ENCODE data around the gene ASIC2.

Gene ASIC2

DNA sequence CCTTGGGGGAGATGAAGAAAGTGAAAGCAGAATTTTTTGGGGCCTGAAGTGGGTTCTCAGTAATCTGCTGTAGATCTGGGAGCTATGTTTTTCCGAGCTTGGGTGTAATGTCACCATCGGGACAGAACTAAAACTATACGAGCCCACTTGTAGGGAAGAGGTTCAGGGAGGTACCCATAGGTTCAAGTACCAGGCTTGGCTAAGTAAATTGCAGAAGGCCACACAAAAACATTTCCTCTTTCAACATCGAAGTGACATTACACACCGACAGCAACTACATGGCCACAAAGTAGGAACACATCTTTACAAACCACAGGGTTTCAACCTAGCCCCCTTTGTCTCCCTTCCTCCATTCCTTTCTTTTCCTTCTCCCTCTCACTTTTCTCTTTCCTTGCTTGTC, 10.2 kb upstream of the ASIC2 start:
- TF ChIP-seq CTCF (IDR thresholded peaks at IDR 0.05; ENCODE audit: insufficient read depth, low read length, poor library complexity, severe bottlenecking): no peak
- no peak for TF ChIP-seq EZH2phosphoT487 (conservative IDR thresholded peaks at IDR 0.05; ENCODE audit: low read length)
- no peaks in the 10 kb centered on the region for H4K20me1 ChIP-seq (ENCODE audit: low read depth, low read length)
- no peak overlapping the region for H3K9ac ChIP-seq (ENCODE audit: low read length)
- no peak overlapping the region for H2AFZ ChIP-seq (ENCODE audit: low read depth, low read length, severe bottlenecking)
- no peaks in the 10 kb centered on the region for H3K9me2 ChIP-seq (replicated peaks; ENCODE audit: insufficient read depth, low read length)
- no peak overlapping the region for H3K27ac ChIP-seq (ENCODE audit: low read depth, low read length)
- H3F3A ChIP-seq (ENCODE audit: insufficient read depth): no peaks in the 10 kb centered on the region
- no peak overlapping the region for H3K4me3 ChIP-seq (ENCODE audit: insufficient read depth, low read length, poor library complexity, severe bottlenecking)
- H3K27me3 ChIP-seq (ENCODE audit: low read length): no peaks in the 10 kb centered on the region
- H3K9me3 ChIP-seq (ENCODE audit: insufficient read depth, low read length): no peaks in the 10 kb centered on the region
- no peaks in the 10 kb centered on the region for H3K79me2 ChIP-seq (ENCODE audit: insufficient read depth, low read length)
- H3K36me3 ChIP-seq (ENCODE audit: low read length): no peaks in the 10 kb centered on the region
- no peak overlapping the region for H3K4me2 ChIP-seq (ENCODE audit: low read depth, low read length, poor library complexity, severe bottlenecking)

- Histone ChIP-seq H3K36me3 (ENCODE audit: low read length) (no peaks in the 10 kb centered on the region), H3F3A (ENCODE audit: insufficient read depth) (no peaks in the 10 kb centered on the region), H3K9me3 (ENCODE audit: insufficient read depth, low read length) (no peaks in the 10 kb centered on the region), H4K20me1 (ENCODE audit: low read depth, low read length) (no peaks in the 10 kb centered on the region), H3K27me3 (ENCODE audit: low read length) (no peaks in the 10 kb centered on the region), H2AFZ (ENCODE audit: low read depth, low read length, severe bottlenecking) (no peak overlapping the region), H3K79me2 (ENCODE audit: insufficient read depth, low read length) (no peaks in the 10 kb centered on the region), H3K9me2 (replicated peaks; ENCODE audit: insufficient read depth, low read length) (no peaks in the 10 kb centered on the region), H3K4me2 (ENCODE audit: low read depth, low read length, poor library complexity, severe bottlenecking) (no peak overlapping the region), H3K9ac (ENCODE audit: low read length) (no peak overlapping the region), H3K27ac (ENCODE audit: low read depth, low read length) (no peak overlapping the region), H3K4me3 (ENCODE audit: insufficient read depth, low read length, poor library complexity, severe bottlenecking) (no peak overlapping the region)
- TF ChIP-seq EZH2phosphoT487 (conservative IDR thresholded peaks at IDR 0.05; ENCODE audit: low read length) (no peak), CTCF (IDR thresholded peaks at IDR 0.05; ENCODE audit: insufficient read depth, low read length, poor library complexity, severe bottlenecking) (no peak)
These were observed 9.3 kb upstream of the ASIC2 start for GRCh38 chr17:33302394-33302793.

DNA sequence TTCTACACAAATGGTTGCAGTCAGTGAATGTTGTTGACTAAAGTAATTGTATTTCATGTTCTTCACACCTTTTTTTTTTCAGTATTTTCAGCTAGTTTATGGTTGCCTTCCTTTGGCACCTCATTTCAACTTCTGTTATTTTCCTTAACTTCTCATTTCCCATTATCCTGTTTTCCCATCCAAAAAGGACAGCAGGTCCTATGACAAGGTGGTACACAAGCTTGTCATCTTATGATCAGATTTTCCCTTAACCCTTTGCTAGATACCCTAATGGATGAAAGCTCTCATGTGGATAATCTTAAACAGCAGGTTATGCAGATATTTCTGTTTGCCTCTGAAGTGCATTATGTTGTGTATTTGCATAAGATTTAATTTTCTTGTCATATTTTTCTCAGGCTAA, 7.1 kb upstream of the ASIC2 start:
- H3K9me2 ChIP-seq (replicated peaks; ENCODE audit: insufficient read depth, low read length): no peaks in the 10 kb centered on the region
- TF ChIP-seq CTCF (IDR thresholded peaks at IDR 0.05; ENCODE audit: insufficient read depth, low read length, poor library complexity, severe bottlenecking): no peak
- TF ChIP-seq EZH2phosphoT487 (conservative IDR thresholded peaks at IDR 0.05; ENCODE audit: low read length): no peak
- H3K9me3 ChIP-seq (ENCODE audit: insufficient read depth, low read length): no peaks in the 10 kb centered on the region
- no peaks in the 10 kb centered on the region for H4K20me1 ChIP-seq (ENCODE audit: low read depth, low read length)
- H3F3A ChIP-seq (ENCODE audit: insufficient read depth): no peaks in the 10 kb centered on the region
- H3K27ac ChIP-seq (ENCODE audit: low read depth, low read length): no peak overlapping the region
- H3K79me2 ChIP-seq (ENCODE audit: insufficient read depth, low read length): no peaks in the 10 kb centered on the region
- H3K36me3 ChIP-seq (ENCODE audit: low read length): no peaks in the 10 kb centered on the region
- no peak overlapping the region for H3K9ac ChIP-seq (ENCODE audit: low read length)
- H3K4me3 ChIP-seq (ENCODE audit: insufficient read depth, low read length, poor library complexity, severe bottlenecking): no peak overlapping the region
- H2AFZ ChIP-seq (ENCODE audit: low read depth, low read length, severe bottlenecking): no peak overlapping the region
- no peak overlapping the region for H3K4me2 ChIP-seq (ENCODE audit: low read depth, low read length, poor library complexity, severe bottlenecking)
- no peaks in the 10 kb centered on the region for H3K27me3 ChIP-seq (ENCODE audit: low read length)

- H3K79me2 ChIP-seq (ENCODE audit: insufficient read depth, low read length): no peaks in the 10 kb centered on the region
- no peak overlapping the region for H3K9ac ChIP-seq (ENCODE audit: low read length)
- no peaks in the 10 kb centered on the region for H3F3A ChIP-seq (ENCODE audit: insufficient read depth)
- H3K4me2 ChIP-seq (ENCODE audit: low read depth, low read length, poor library complexity, severe bottlenecking): no peak overlapping the region
- H3K9me3 ChIP-seq (ENCODE audit: insufficient read depth, low read length): no peaks in the 10 kb centered on the region
- no peak overlapping the region for H2AFZ ChIP-seq (ENCODE audit: low read depth, low read length, severe bottlenecking)
- H3K27me3 ChIP-seq (ENCODE audit: low read length): no peaks in the 10 kb centered on the region
- H3K36me3 ChIP-seq (ENCODE audit: low read length): no peaks in the 10 kb centered on the region
- no peaks in the 10 kb centered on the region for H4K20me1 ChIP-seq (ENCODE audit: low read depth, low read length)
- no peak overlapping the region for H3K27ac ChIP-seq (ENCODE audit: low read depth, low read length)
- no peak for TF ChIP-seq EZH2phosphoT487 (conservative IDR thresholded peaks at IDR 0.05; ENCODE audit: low read length)
- TF ChIP-seq CTCF (IDR thresholded peaks at IDR 0.05; ENCODE audit: insufficient read depth, low read length, poor library complexity, severe bottlenecking): no peak
- H3K4me3 ChIP-seq (ENCODE audit: insufficient read depth, low read length, poor library complexity, severe bottlenecking): no peak overlapping the region
- H3K9me2 ChIP-seq (replicated peaks; ENCODE audit: insufficient read depth, low read length): no peaks in the 10 kb centered on the region
These were observed 6.0 kb upstream of the ASIC2 start for GRCh38 chr17:33299115-33299514.

Measured in SU-DHL-6 (cell line).